ENCODE results near the gene GJB4.
"Not testable (repeated sequence)": the region's sequence is repeated elsewhere in the genome, so short reads cannot be mapped to it uniquely, and the experiment has no call there.

The GJB4 gene

GRCh38 chr1:34747638-34747941 is 11.9 kb upstream of the GJB4 start:
- DNase-seq = no peak

GRCh38 chr1:34749992-34750391 is 9.5 kb upstream of the GJB4 start:
- DNase-seq = no peak

GRCh38 chr1:34750610-34751009 is 8.9 kb upstream of the GJB4 start:
- no peak for DNase-seq

- DNase-seq = no peak
These were observed 6.4 kb upstream of the GJB4 start for GRCh38 chr1:34753163-34753562.

GRCh38 chr1:34754964-34755637 is 4.4 kb upstream of the GJB4 start, which contains the start of gene GJB5:
TSS of gene GJB5 (plus strand) at chr1:34755047. CDS start at chr1:34757331, 2,284 bp downstream.
- DNase-seq = no peak

GRCh38 chr1:34755961-34756360 is 3.6 kb upstream of the GJB4 start:
- DNase-seq = no peak

- DNase-seq = no peak
These were observed 2.2 kb upstream of the GJB4 start for GRCh38 chr1:34757386-34757785.

GRCh38 chr1:34758751-34759150 is 789 bp upstream of the GJB4 start:
- no peak for DNase-seq

GRCh38 chr1:34761176-34761761 is 1.7 kb downstream of the GJB4 start:
- DNase-seq = no peak

- DNase-seq = no peak
These were observed 2.3 kb downstream of the GJB4 start for GRCh38 chr1:34761776-34762307.

GRCh38 chr1:34762474-34763141 is 3.1 kb downstream of the GJB4 start:
- DNase-seq = no peak

GRCh38 chr1:34763142-34763781 is 3.7 kb downstream of the GJB4 start:
- no peak for DNase-seq

- DNase-seq = no peak
These were observed 9.3 kb downstream of the GJB4 start for GRCh38 chr1:34768856-34769255.

GRCh38 chr1:34770891-34771504 is 11.5 kb downstream of the GJB4 start:
- no peak for DNase-seq

GRCh38 chr1:34771573-34772371 is 12.2 kb downstream of the GJB4 start:
- DNase-seq = no peak

GRCh38 chr1:34773114-34773513 is 13.6 kb downstream of the GJB4 start:
- not testable (repeated sequence) for DNase-seq

GRCh38 chr1:34774957-34775356 is 15.4 kb downstream of the GJB4 start:
- no peak for DNase-seq

- no peak for DNase-seq
These were observed 17.4 kb downstream of the GJB4 start for GRCh38 chr1:34776911-34777310.

GRCh38 chr1:34777519-34778321 is 18.2 kb downstream of the GJB4 start:
- no peak for DNase-seq

GRCh38 chr1:34778381-34778780 is 18.8 kb downstream of the GJB4 start:
- DNase-seq = no peak

- no peak for DNase-seq
These were observed 19.5 kb downstream of the GJB4 start for GRCh38 chr1:34779005-34779404.

- DNase-seq = no peak
These were observed 20.0 kb downstream of the GJB4 start for GRCh38 chr1:34779526-34779925.

All from CD4-positive, alpha-beta T cell treated with Interferon gamma for 1 hour (primary cell).